ENCODE data around the gene MESD. TPM values are rescaled to one million over a fixed set of nuclear protein-coding genes. Genes with fewer than 3 reads are reported as not detected.

The MESD gene
- total RNA-seq, 2 donors from 2014 or later, result 31.7 to 35.8 TPM

- WGBS, 2 experiments (ENCODE audit: insufficient coverage in 1 of 2, insufficient read length in 1 of 2), result 71 to 89% methylated on average over 4 to 9 of the region's 9 CpGs
- Mint-ChIP-seq H3K27ac (peak overlapping the region; percentile 92), H3K4me1 (peaks cover 24% of the 10 kb centered on the region), H3K9me3 (no peaks in the 10 kb centered on the region), H3K4me3 (peak overlapping the region; percentile 12), H3K36me3 (ENCODE audit: low read depth) (peaks cover 49% of the 10 kb centered on the region), H3K27me3 (ENCODE audit: insufficient read depth) (no peaks in the 10 kb centered on the region)
- no peak for TF ChIP-seq CTCF (conservative IDR thresholded peaks at IDR 0.05)
- Histone ChIP-seq H3K27ac (ENCODE audit: low read depth, low read length) (no peak overlapping the region), H3K9me3 (ENCODE audit: control insufficient read depth, low read length) (no peaks in the 10 kb centered on the region), H3K27me3 (ENCODE audit: control insufficient read depth, insufficient read depth, low read length, poor library complexity, severe bottlenecking) (no peaks in the 10 kb centered on the region), H3K36me3 (ENCODE audit: control insufficient read depth, insufficient read depth, low read length) (peaks cover 28% of the 10 kb centered on the region), H3K4me3 (ENCODE audit: low read length) (no peak overlapping the region), H3K4me1 (ENCODE audit: control insufficient read depth, insufficient read depth, low read length) (peaks cover 8% of the 10 kb centered on the region), H3K9ac (ENCODE audit: extremely low read depth, low read length, poor library complexity, severe bottlenecking) (peak overlapping the region; percentile 5)
- peak; percentile 82 for DNase-seq
Measured at GRCh38 chr15:80953953-80954778, 35.5 kb downstream of the MESD start.

GRCh38 chr15:80953001-80953952 lies 36.3 kb downstream of the MESD start:
- WGBS, 2 experiments (ENCODE audit: insufficient coverage in 1 of 2, insufficient read length in 1 of 2), result 96 to 100% methylated on average over 8 to 12 of the region's 12 CpGs
- TF ChIP-seq CTCF (conservative IDR thresholded peaks at IDR 0.05), result no peak
- peaks cover 24% of the 10 kb centered on the region for H3K4me1 Mint-ChIP-seq
- H3K4me3 ChIP-seq (ENCODE audit: low read length), result no peak overlapping the region
- DNase-seq, result no peak
- H3K36me3 Mint-ChIP-seq (ENCODE audit: low read depth), result peaks cover 43% of the 10 kb centered on the region
- no peaks in the 10 kb centered on the region for H3K27me3 Mint-ChIP-seq (ENCODE audit: insufficient read depth)
- H3K9ac ChIP-seq (ENCODE audit: extremely low read depth, low read length, poor library complexity, severe bottlenecking), result no peak overlapping the region
- H3K27ac ChIP-seq (ENCODE audit: low read depth, low read length), result no peak overlapping the region
- no peaks in the 10 kb centered on the region for H3K9me3 ChIP-seq (ENCODE audit: control insufficient read depth, low read length)
- no peaks in the 10 kb centered on the region for H3K9me3 Mint-ChIP-seq
- H3K4me3 Mint-ChIP-seq, result no peak overlapping the region
- peak overlapping the region; percentile 92 for H3K27ac Mint-ChIP-seq
- H3K36me3 ChIP-seq (ENCODE audit: control insufficient read depth, insufficient read depth, low read length), result peaks cover 25% of the 10 kb centered on the region
- H3K27me3 ChIP-seq (ENCODE audit: control insufficient read depth, insufficient read depth, low read length, poor library complexity, severe bottlenecking), result no peaks in the 10 kb centered on the region
- peaks cover 8% of the 10 kb centered on the region for H3K4me1 ChIP-seq (ENCODE audit: control insufficient read depth, insufficient read depth, low read length)

- H3K4me1 Mint-ChIP-seq, result peaks cover 24% of the 10 kb centered on the region
- no peak overlapping the region for H3K27ac ChIP-seq (ENCODE audit: low read depth, low read length)
- H3K36me3 ChIP-seq (ENCODE audit: control insufficient read depth, insufficient read depth, low read length), result peaks cover 32% of the 10 kb centered on the region
- H3K9me3 Mint-ChIP-seq, result no peaks in the 10 kb centered on the region
- DNase-seq, result no peak
- peaks cover 8% of the 10 kb centered on the region for H3K4me1 ChIP-seq (ENCODE audit: control insufficient read depth, insufficient read depth, low read length)
- 80 to 87% methylated on average over 1 to 5 of the region's 5 CpGs for WGBS, 2 experiments (ENCODE audit: insufficient coverage in 1 of 2, insufficient read length in 1 of 2)
- H3K9me3 ChIP-seq (ENCODE audit: control insufficient read depth, low read length), result no peaks in the 10 kb centered on the region
- peaks cover 47% of the 10 kb centered on the region for H3K36me3 Mint-ChIP-seq (ENCODE audit: low read depth)
- H3K9ac ChIP-seq (ENCODE audit: extremely low read depth, low read length, poor library complexity, severe bottlenecking), result no peak overlapping the region
- H3K4me3 ChIP-seq (ENCODE audit: low read length), result no peak overlapping the region
- no peaks in the 10 kb centered on the region for H3K27me3 ChIP-seq (ENCODE audit: control insufficient read depth, insufficient read depth, low read length, poor library complexity, severe bottlenecking)
- no peaks in the 10 kb centered on the region for H3K27me3 Mint-ChIP-seq (ENCODE audit: insufficient read depth)
- no peak overlapping the region for H3K27ac Mint-ChIP-seq
- TF ChIP-seq CTCF (conservative IDR thresholded peaks at IDR 0.05), result no peak
- H3K4me3 Mint-ChIP-seq, result no peak overlapping the region
Measured at GRCh38 chr15:80951941-80952340, 37.7 kb downstream of the MESD start.
